ENCODE results near the gene PIK3R2. TPM values are rescaled to one million over a fixed set of nuclear protein-coding genes. Genes with fewer than 3 reads are reported as not detected.

The PIK3R2 gene
- total and polyA plus RNA-seq, 2 donors, result 6.5 to 15.1 TPM

- no peak for DNase-seq (ENCODE audit: low read depth in 6 of 9, low spot score in 9 of 9)
- Histone ChIP-seq H3K27me3 (ENCODE audit: control insufficient read depth in 2 of 2, insufficient read depth in 1 of 2, low read length in 1 of 2) (no peaks in the 10 kb centered on the region), H3K36me3 (ENCODE audit: control insufficient read depth in 2 of 2, insufficient read depth in 2 of 2, low read length in 1 of 2) (peaks cover 50 to 57% of the 10 kb centered on the region in 2 donors), H3K4me3 (ENCODE audit: low read length in 2 of 2) (no peak overlapping the region), H3K9me3 (ENCODE audit: control insufficient read depth in 2 of 2, insufficient read depth in 1 of 2, low read length in 1 of 2) (peaks cover 0 to 1% of the 10 kb centered on the region in 2 donors), H3K27ac (ENCODE audit: low read depth in 1 of 2, low read length in 1 of 2) (no peak overlapping the region), H3K4me1 (ENCODE audit: control insufficient read depth in 2 of 2, insufficient read depth in 2 of 2, low read length in 2 of 2) (no peaks in the 10 kb centered on the region)
- 95% methylated on average over 16 of the region's 16 CpGs for WGBS
Observed at GRCh38 chr19:18144361-18144760, 8.6 kb upstream of the PIK3R2 start.

GRCh38 chr19:18144906-18145305 is 8.1 kb upstream of the PIK3R2 start:
- H3K27me3 ChIP-seq (ENCODE audit: control insufficient read depth in 2 of 2, insufficient read depth in 1 of 2, low read length in 1 of 2), result no peaks in the 10 kb centered on the region
- no peaks in the 10 kb centered on the region for H3K4me1 ChIP-seq (ENCODE audit: control insufficient read depth in 2 of 2, insufficient read depth in 2 of 2, low read length in 2 of 2)
- no peak overlapping the region for H3K4me3 ChIP-seq (ENCODE audit: low read length in 2 of 2)
- DNase-seq (ENCODE audit: low read depth in 6 of 9, low spot score in 9 of 9), result no peak
- WGBS, result 98% methylated on average over 28 of the region's 28 CpGs
- H3K27ac ChIP-seq (ENCODE audit: low read depth in 1 of 2, low read length in 1 of 2), result no peak overlapping the region
- H3K9me3 ChIP-seq (ENCODE audit: control insufficient read depth in 2 of 2, insufficient read depth in 1 of 2, low read length in 1 of 2), result peaks cover 0 to 1% of the 10 kb centered on the region in 2 donors
- H3K36me3 ChIP-seq (ENCODE audit: control insufficient read depth in 2 of 2, insufficient read depth in 2 of 2, low read length in 1 of 2), result peaks cover 50 to 57% of the 10 kb centered on the region in 2 donors

- Histone ChIP-seq H3K9me3 (ENCODE audit: control insufficient read depth in 2 of 2, insufficient read depth in 1 of 2, low read length in 1 of 2) (peaks cover 0 to 1% of the 10 kb centered on the region in 2 donors), H3K4me1 (ENCODE audit: control insufficient read depth in 2 of 2, insufficient read depth in 2 of 2, low read length in 2 of 2) (no peaks in the 10 kb centered on the region), H3K27me3 (ENCODE audit: control insufficient read depth in 2 of 2, insufficient read depth in 1 of 2, low read length in 1 of 2) (no peaks in the 10 kb centered on the region), H3K27ac (ENCODE audit: low read depth in 1 of 2, low read length in 1 of 2) (no peak overlapping the region), H3K4me3 (ENCODE audit: low read length in 2 of 2) (no peak overlapping the region), H3K36me3 (ENCODE audit: control insufficient read depth in 2 of 2, insufficient read depth in 2 of 2, low read length in 1 of 2) (peaks cover 47 to 53% of the 10 kb centered on the region in 2 donors)
- DNase-seq (ENCODE audit: low read depth in 6 of 9, low spot score in 9 of 9), result no peak
- WGBS, result 98% methylated on average over 19 of the region's 19 CpGs
Observed at GRCh38 chr19:18145391-18145999, 7.5 kb upstream of the PIK3R2 start.

- WGBS, result 98% methylated on average over 13 of the region's 13 CpGs
- peaks cover 41 to 44% of the 10 kb centered on the region in 2 donors for H3K36me3 ChIP-seq (ENCODE audit: control insufficient read depth in 2 of 2, insufficient read depth in 2 of 2, low read length in 1 of 2)
Observed at GRCh38 chr19:18147396-18147795, 5.6 kb upstream of the PIK3R2 start.

GRCh38 chr19:18149596-18149975 is 3.4 kb upstream of the PIK3R2 start:
- H3K27ac ChIP-seq (ENCODE audit: low read depth in 1 of 2, low read length in 1 of 2), result no peak overlapping the region
- H3K27me3 ChIP-seq (ENCODE audit: control insufficient read depth in 2 of 2, insufficient read depth in 1 of 2, low read length in 1 of 2), result no peaks in the 10 kb centered on the region
- peaks cover 23 to 31% of the 10 kb centered on the region in 2 donors for H3K36me3 ChIP-seq (ENCODE audit: control insufficient read depth in 2 of 2, insufficient read depth in 2 of 2, low read length in 1 of 2)
- H3K9me3 ChIP-seq (ENCODE audit: control insufficient read depth in 2 of 2, insufficient read depth in 1 of 2, low read length in 1 of 2), result peaks cover 0 to 1% of the 10 kb centered on the region in 2 donors
- H3K4me1 ChIP-seq (ENCODE audit: control insufficient read depth in 2 of 2, insufficient read depth in 2 of 2, low read length in 2 of 2), result peaks cover 13 to 25% of the 10 kb centered on the region in 2 donors
- DNase-seq (ENCODE audit: low read depth in 6 of 9, low spot score in 9 of 9), result no peak
- 92% methylated on average over 16 of the region's 16 CpGs for whole genome bisulfite sequencing
- no peak overlapping the region for H3K4me3 ChIP-seq (ENCODE audit: low read length in 2 of 2)

More at GRCh38 chr19:18147396-18147795, 5.6 kb upstream of the PIK3R2 start:
- H3K27me3 ChIP-seq (ENCODE audit: control insufficient read depth in 2 of 2, insufficient read depth in 1 of 2, low read length in 1 of 2), result no peaks in the 10 kb centered on the region
- peaks cover 0 to 1% of the 10 kb centered on the region in 2 donors for H3K9me3 ChIP-seq (ENCODE audit: control insufficient read depth in 2 of 2, insufficient read depth in 1 of 2, low read length in 1 of 2)
- no peak overlapping the region for H3K4me3 ChIP-seq (ENCODE audit: low read length in 2 of 2)
- H3K4me1 ChIP-seq (ENCODE audit: control insufficient read depth in 2 of 2, insufficient read depth in 2 of 2, low read length in 2 of 2), result peaks cover 6 to 11% of the 10 kb centered on the region in 2 donors
- no peak for DNase-seq (ENCODE audit: low read depth in 6 of 9, low spot score in 9 of 9)
- no peak overlapping the region for H3K27ac ChIP-seq (ENCODE audit: low read depth in 1 of 2, low read length in 1 of 2)

- no peak for DNase-seq (ENCODE audit: low read depth in 6 of 9, low spot score in 9 of 9)
- 97% methylated on average over 18 of the region's 18 CpGs for WGBS
- Histone ChIP-seq H3K9me3 (ENCODE audit: control insufficient read depth in 2 of 2, insufficient read depth in 1 of 2, low read length in 1 of 2) (no peaks in the 10 kb centered on the region), H3K36me3 (ENCODE audit: control insufficient read depth in 2 of 2, insufficient read depth in 2 of 2, low read length in 1 of 2) (peaks cover 13 to 23% of the 10 kb centered on the region in 2 donors), H3K27me3 (ENCODE audit: control insufficient read depth in 2 of 2, insufficient read depth in 1 of 2, low read length in 1 of 2) (no peaks in the 10 kb centered on the region), H3K27ac (ENCODE audit: low read depth in 1 of 2, low read length in 1 of 2) (peak overlapping the region in 1 of 2 donors; percentile 99), H3K4me1 (ENCODE audit: control insufficient read depth in 2 of 2, insufficient read depth in 2 of 2, low read length in 2 of 2) (peaks cover 13 to 25% of the 10 kb centered on the region in 2 donors), H3K4me3 (ENCODE audit: low read length in 2 of 2) (no peak overlapping the region)
Observed at GRCh38 chr19:18150776-18151624, 2.0 kb upstream of the PIK3R2 start.

- Histone ChIP-seq H3K36me3 (ENCODE audit: control insufficient read depth in 2 of 2, insufficient read depth in 2 of 2, low read length in 1 of 2) (peaks cover 15 to 16% of the 10 kb centered on the region in 2 donors), H3K4me1 (ENCODE audit: control insufficient read depth in 2 of 2, insufficient read depth in 2 of 2, low read length in 2 of 2) (peaks cover 13 to 33% of the 10 kb centered on the region in 2 donors)
Observed at GRCh38 chr19:18152442-18152816, 534 bp upstream of the PIK3R2 start.

GRCh38 chr19:18153556-18154134 is 682 bp downstream of the PIK3R2 start:
- WGBS, result 5% methylated on average over 38 of the region's 38 CpGs
- no peak for DNase-seq (ENCODE audit: low read depth in 6 of 9, low spot score in 9 of 9)
- no peaks in the 10 kb centered on the region for H3K27me3 ChIP-seq (ENCODE audit: control insufficient read depth in 2 of 2, insufficient read depth in 1 of 2, low read length in 1 of 2)
- H3K9me3 ChIP-seq (ENCODE audit: control insufficient read depth in 2 of 2, insufficient read depth in 1 of 2, low read length in 1 of 2), result no peaks in the 10 kb centered on the region
- peak overlapping the region; percentile 71 to 79 for H3K4me3 ChIP-seq (ENCODE audit: low read length in 2 of 2)
- H3K27ac ChIP-seq (ENCODE audit: low read depth in 1 of 2, low read length in 1 of 2), result peak overlapping the region in 1 of 2 donors; percentile 51
- H3K4me1 ChIP-seq (ENCODE audit: control insufficient read depth in 2 of 2, insufficient read depth in 2 of 2, low read length in 2 of 2), result peaks cover 13 to 34% of the 10 kb centered on the region in 2 donors
- H3K36me3 ChIP-seq (ENCODE audit: control insufficient read depth in 2 of 2, insufficient read depth in 2 of 2, low read length in 1 of 2), result peaks cover 10 to 20% of the 10 kb centered on the region in 2 donors

More at GRCh38 chr19:18152442-18152816, 534 bp upstream of the PIK3R2 start:
- H3K27me3 ChIP-seq (ENCODE audit: control insufficient read depth in 2 of 2, insufficient read depth in 1 of 2, low read length in 1 of 2), result no peaks in the 10 kb centered on the region
- peak overlapping the region; percentile 50 to 79 for H3K4me3 ChIP-seq (ENCODE audit: low read length in 2 of 2)
- peak overlapping the region; percentile 99 for H3K27ac ChIP-seq (ENCODE audit: low read depth in 1 of 2, low read length in 1 of 2)
- DNase-seq (ENCODE audit: low read depth in 6 of 9, low spot score in 9 of 9), result peak; percentile 97 to 100 (median 100)
- under 1% methylated on average over 22 of the region's 22 CpGs for WGBS
- no peaks in the 10 kb centered on the region for H3K9me3 ChIP-seq (ENCODE audit: control insufficient read depth in 2 of 2, insufficient read depth in 1 of 2, low read length in 1 of 2)

Data from thymus (tissue), 11 donors.